OCI-LY7 (cell line): ENCODE data around the gene CTDSP1. TPM values are rescaled to one million over a fixed set of nuclear protein-coding genes. Genes with fewer than 3 reads are reported as not detected.

Source experiments
- BruUV-seq: library from RNA; stranded (reverse); fragments of 400-500 nt; replicated peaks from 2 replicates; lab custom pipeline; 2021; lab: Mats Ljungman, UMichigan
- CTCF ChIA-PET: fragments of 300-600 bp; sonication (Branson Sonifier 250); formaldehyde crosslinking; loops from one replicate; lab custom pipeline; 2022; ENCODE audit warnings: antibody characterized with exemption; ENCODE audit not compliant: unreplicated experiment; lab: Charles Lee
- POLR2A ChIA-PET: fragments of 300-600 bp; sonication (Branson Sonifier 250); formaldehyde crosslinking; loops from one replicate; lab custom pipeline; 2022; ENCODE audit warnings: antibody characterized with exemption; lab: Charles Lee
- DNase-seq: peaks from one replicate; pipeline ENCODE4 v3.0.0-alpha.2; 2015; ENCODE audit warnings: low spot score
- H2AFZ ChIP-seq: fragments of 200-600 bp; sonication (generic), shearing (Covaris generic); 2 replicates; pipeline ENCODE4 v1.6.1; 2014; ENCODE audit warnings: mild to moderate bottlenecking, antibody characterized with exemption, low read length, moderate library complexity
- H3K27ac ChIP-seq: fragments of 200-600 bp; sonication (generic); 2 replicates; pipeline ENCODE4 v1.5.1; 2014; ENCODE audit warnings: mixed run types, low read depth, mild to moderate bottlenecking, moderate library complexity, low read length, inconsistent platforms; ENCODE audit not compliant: poor library complexity, severe bottlenecking
- H3K36me3 ChIP-seq: fragments of 200-600 bp; sonication (generic); 2 replicates; pipeline ENCODE4 v1.6.1; 2014; ENCODE audit warnings: mild to moderate bottlenecking, antibody characterized with exemption, low read length, moderate library complexity, mixed read lengths; ENCODE audit not compliant: insufficient read depth
- H3K4me1 ChIP-seq: fragments of 200-600 bp; sonication (generic); 2 replicates; pipeline ENCODE4 v1.5.1; 2014; ENCODE audit warnings: mild to moderate bottlenecking, low read length; ENCODE audit not compliant: insufficient read depth, poor library complexity, severe bottlenecking
- H3K4me2 ChIP-seq: fragments of 200-600 bp; sonication (generic); 2 replicates; pipeline ENCODE4 v1.6.1; 2014; ENCODE audit warnings: mild to moderate bottlenecking, low read length
- H3K4me3 ChIP-seq: fragments of 200-600 bp; sonication (generic); 2 replicates; pipeline ENCODE4 v1.5.1; 2014; ENCODE audit warnings: mild to moderate bottlenecking, low read depth, low read length; ENCODE audit not compliant: poor library complexity, severe bottlenecking
- H3K79me2 ChIP-seq: fragments of 200-600 bp; sonication (generic); 2 replicates; pipeline ENCODE4 v1.6.1; 2016; ENCODE audit warnings: low read depth, mild to moderate bottlenecking, low read length, moderate library complexity, mixed read lengths; ENCODE audit not compliant: insufficient read depth
- H3K9me2 ChIP-seq: fragments of 200-600 bp; sonication (generic); 2 replicates; pipeline ENCODE4 v1.6.1; 2016; ENCODE audit warnings: mild to moderate bottlenecking, low read length, mixed read lengths; ENCODE audit not compliant: insufficient read depth
- H3K9me3 ChIP-seq: fragments of 200-600 bp; sonication (generic); 2 replicates; pipeline ENCODE4 v1.6.1; 2014; ENCODE audit warnings: mild to moderate bottlenecking, mixed run types, low read length, mixed read lengths
- H4K20me1 ChIP-seq: fragments of 200-600 bp; sonication (generic); 2 replicates; pipeline ENCODE4 v1.6.1; 2014; ENCODE audit warnings: mild to moderate bottlenecking, antibody characterized with exemption, low read length, moderate library complexity, mixed read lengths; ENCODE audit not compliant: insufficient read depth
- CTCF ChIP-seq: fragments of 200-600 bp; sonication (generic); conservative IDR thresholded peaks from 2 replicates; pipeline ENCODE4 v1.5.1; 2014; ENCODE audit warnings: mild to moderate bottlenecking, antibody characterized with exemption, low read length, moderate library complexity, mixed read lengths
- EZH2phosphoT487 ChIP-seq: fragments of 200-600 bp; sonication (generic); IDR thresholded peaks from 2 replicates; pipeline ENCODE4 v1.6.1; 2018; ENCODE audit warnings: low read depth, borderline replicate concordance, mild to moderate bottlenecking, mixed run types, antibody characterized with exemption, low read length, moderate library complexity, mixed read lengths
- intact Hi-C: fragments of 100-400 bp; cut with micrococcal nuclease; formaldehyde crosslinking; loops from one replicate; pipeline ENCODE4 v1.10.0; 2022; ENCODE audit not compliant: unreplicated experiment
- total RNA-seq, 2 experiments: library from RNA; depleted of rRNA in 1 of 2; stranded (reverse); fragments of >200 nt in 1 of 2; shearing (Covaris generic) in 1 of 2; gene quantifications; 2 replicates each; pipeline ENCODE4 v1.2.3, GENCODE V29; 2014 to 2022

The CTDSP1 gene
- total RNA-seq, 2 experiments from 2014 or later: 95.3 to 152 TPM

- no peak overlapping the region for H3K4me3 ChIP-seq
- H2AFZ ChIP-seq: no peak overlapping the region
- H3K9me2 ChIP-seq: no peaks in the 10 kb centered on the region
- DNase-seq: no peak
- no peak overlapping the region for H3K4me2 ChIP-seq
- no peaks in the 10 kb centered on the region for H3K9me3 ChIP-seq
- no peak for TF ChIP-seq EZH2phosphoT487
- no peak for TF ChIP-seq CTCF
- ChIA-PET POLR2A (no interaction called here), CTCF (no interaction called here)
- BruUV-seq: no TSS peak
- H4K20me1 ChIP-seq: no peaks in the 10 kb centered on the region
- H3K79me2 ChIP-seq: no peaks in the 10 kb centered on the region
- H3K4me1 ChIP-seq: no peaks in the 10 kb centered on the region
- no peak overlapping the region for H3K27ac ChIP-seq
- intact Hi-C loops: no loop called here
- H3K36me3 ChIP-seq: peaks cover 19% of the 10 kb centered on the region
Observed at GRCh38 chr2:218444692-218445357, 45.2 kb downstream of the CTDSP1 start.

- H3K9me2 ChIP-seq: no peaks in the 10 kb centered on the region
- no peak overlapping the region for H3K27ac ChIP-seq
- H3K4me1 ChIP-seq: no peaks in the 10 kb centered on the region
- CTCF ChIA-PET: no interaction called here
- intact Hi-C loops: no loop called here
- POLR2A ChIA-PET: no interaction called here
- H3K4me3 ChIP-seq: no peak overlapping the region
- H3K79me2 ChIP-seq: no peaks in the 10 kb centered on the region
- H3K36me3 ChIP-seq: peaks cover 26% of the 10 kb centered on the region
- H4K20me1 ChIP-seq: no peaks in the 10 kb centered on the region
- H3K4me2 ChIP-seq: no peak overlapping the region
- no peaks in the 10 kb centered on the region for H3K9me3 ChIP-seq
- no peak overlapping the region for H2AFZ ChIP-seq
- no TSS peak for BruUV-seq
- DNase-seq: no peak
- TF ChIP-seq EZH2phosphoT487: no peak
- no peak for TF ChIP-seq CTCF
Observed at GRCh38 chr2:218445602-218446001, 45.9 kb downstream of the CTDSP1 start.

- Histone ChIP-seq H3K79me2 (no peaks in the 10 kb centered on the region), H3K36me3 (peaks cover 36% of the 10 kb centered on the region), H4K20me1 (no peaks in the 10 kb centered on the region), H3K9me3 (no peaks in the 10 kb centered on the region), H3K4me3 (no peak overlapping the region), H2AFZ (no peak overlapping the region), H3K4me1 (no peaks in the 10 kb centered on the region), H3K27ac (no peak overlapping the region), H3K9me2 (no peaks in the 10 kb centered on the region), H3K4me2 (no peak overlapping the region)
- no TSS peak for BruUV-seq
- DNase-seq: no peak
- CTCF ChIA-PET: no interaction called here
- intact Hi-C loops: no loop called here
- TF ChIP-seq CTCF (no peak), EZH2phosphoT487 (no peak)
- POLR2A ChIA-PET: no interaction called here
Observed at GRCh38 chr2:218446547-218446946, 46.9 kb downstream of the CTDSP1 start.
